ENCODE measurements around the gene CYP2J2. TPM values are rescaled to one million over a fixed set of nuclear protein-coding genes. Genes with fewer than 3 reads are reported as not detected.
"Not testable (repeated sequence)": the region's sequence is repeated elsewhere in the genome, so short reads cannot be mapped to it uniquely, and the experiment has no call there.

The CYP2J2 gene
- polyA plus RNA-seq, 3 donors from 2014 or later = 0.67 TPM; not detected in 2

DNA sequence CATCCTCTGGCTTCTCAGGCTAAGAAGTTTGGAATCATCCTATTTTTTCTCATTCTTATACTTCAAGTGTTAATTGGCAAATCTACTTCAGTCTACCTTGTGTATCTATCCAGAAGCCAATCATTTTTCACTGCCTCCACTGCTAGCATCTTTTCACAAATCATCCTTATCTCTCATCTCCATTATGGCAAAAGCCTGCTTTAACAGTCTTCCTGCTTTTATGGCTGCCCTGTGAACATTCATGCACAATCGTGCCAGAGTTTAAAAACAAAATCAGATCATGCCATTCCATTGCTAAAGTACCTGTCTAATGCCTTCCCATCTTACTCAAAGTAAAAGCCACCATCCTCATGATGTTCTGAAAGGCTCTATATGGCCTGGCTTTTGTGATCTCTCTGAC lies 19.2 kb upstream of the CYP2J2 start:
- Mint-ChIP-seq H3K36me3 (no peaks in the 10 kb centered on the region), H3K4me3 (no peak overlapping the region), H3K27me3 (ENCODE audit: low read depth in 3 of 3) (peaks cover 0 to 3% (median 2%) of the 10 kb centered on the region in 3 donors), H3K9me3 (no peaks in the 10 kb centered on the region), H3K27ac (no peak overlapping the region), H3K4me1 (no peaks in the 10 kb centered on the region)
- no peak for DNase-seq

DNA sequence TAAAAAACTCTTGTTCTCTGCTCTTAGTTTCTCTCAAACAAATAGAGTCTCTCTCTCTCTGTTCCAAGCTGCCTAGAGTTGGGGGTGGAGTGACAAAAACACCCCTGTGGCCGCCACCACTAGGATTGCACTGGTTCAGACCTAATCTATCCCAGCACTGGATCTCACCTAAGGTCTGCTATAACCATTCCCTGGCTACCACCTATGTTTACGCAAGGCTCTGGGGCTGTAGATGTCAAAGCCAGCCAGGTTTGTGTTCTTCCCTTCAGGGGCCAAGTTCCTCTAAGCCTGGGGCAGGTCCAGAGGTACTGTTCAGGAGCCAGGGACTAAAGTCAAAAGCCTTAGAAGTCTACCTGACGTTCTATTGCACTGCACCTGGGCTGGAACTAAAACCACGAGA lies 12.8 kb upstream of the CYP2J2 start:
- Mint-ChIP-seq H3K27ac (no peak overlapping the region), H3K36me3 (no peaks in the 10 kb centered on the region), H3K9me3 (peaks cover 0 to 4% (median 0%) of the 10 kb centered on the region in 6 donors), H3K4me3 (no peak overlapping the region), H3K27me3 (ENCODE audit: low read depth in 3 of 3) (peaks cover 3 to 4% (median 3%) of the 10 kb centered on the region in 3 donors), H3K4me1 (no peaks in the 10 kb centered on the region)
- DNase-seq = no peak

DNA sequence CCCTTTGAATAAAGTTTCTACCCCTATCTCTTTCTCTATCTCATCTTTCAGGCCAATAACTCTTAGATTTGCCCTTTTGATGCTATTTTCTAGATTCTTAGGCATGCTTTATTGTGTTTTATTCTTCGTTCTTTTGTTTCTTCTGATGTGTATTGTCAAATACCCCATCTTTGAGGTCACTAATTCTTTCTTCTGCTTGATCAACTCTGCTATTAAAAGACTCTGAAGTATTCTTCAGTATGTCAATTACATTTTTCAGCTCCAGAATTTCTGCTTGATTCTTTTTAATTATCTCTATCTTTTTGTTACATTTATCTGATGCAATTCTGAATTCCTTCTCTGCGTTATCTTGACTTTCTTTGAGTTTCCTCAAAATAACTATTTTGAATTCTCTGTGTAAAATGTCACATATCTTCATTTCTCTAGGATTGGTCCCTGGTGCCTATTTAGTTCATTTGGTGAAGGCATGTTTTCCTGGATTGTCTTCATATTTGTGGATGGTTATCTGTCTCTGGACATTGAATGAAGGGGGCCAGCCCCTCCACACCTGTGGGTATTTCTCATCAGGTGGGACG lies 11.2 kb upstream of the CYP2J2 start:
- Mint-ChIP-seq H3K27ac (no peak overlapping the region), H3K4me1 (no peaks in the 10 kb centered on the region), H3K9me3 (peaks cover 0 to 4% (median 0%) of the 10 kb centered on the region in 6 donors), H3K36me3 (no peaks in the 10 kb centered on the region), H3K4me3 (no peak overlapping the region), H3K27me3 (ENCODE audit: low read depth in 3 of 3) (peaks cover 3 to 7% (median 4%) of the 10 kb centered on the region in 3 donors)
- no peak for DNase-seq

DNA sequence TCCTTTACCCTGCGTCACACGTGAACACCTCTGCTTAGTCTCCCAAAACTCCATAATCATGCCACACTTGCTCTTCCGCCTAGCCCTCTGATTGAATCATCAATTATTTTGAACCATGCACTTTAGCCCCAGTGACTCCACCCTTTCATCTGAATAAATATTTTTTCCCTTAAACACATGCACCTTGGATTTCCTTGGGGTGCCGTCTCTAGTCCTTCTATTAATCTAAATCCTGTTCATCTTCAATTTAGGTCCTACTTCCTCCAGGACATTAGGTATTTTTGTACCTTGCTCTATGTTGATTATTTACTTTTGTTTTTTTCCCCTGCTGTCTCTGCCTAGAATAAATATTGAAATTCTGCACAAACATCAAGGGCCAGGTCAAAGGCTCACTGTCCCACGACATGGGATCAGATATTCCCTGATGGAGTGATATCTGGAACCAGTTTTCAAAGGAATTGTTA lies 9.8 kb upstream of the CYP2J2 start:
- peaks cover 2 to 7% (median 4%) of the 10 kb centered on the region in 3 donors for H3K27me3 Mint-ChIP-seq (ENCODE audit: low read depth in 3 of 3)

DNA sequence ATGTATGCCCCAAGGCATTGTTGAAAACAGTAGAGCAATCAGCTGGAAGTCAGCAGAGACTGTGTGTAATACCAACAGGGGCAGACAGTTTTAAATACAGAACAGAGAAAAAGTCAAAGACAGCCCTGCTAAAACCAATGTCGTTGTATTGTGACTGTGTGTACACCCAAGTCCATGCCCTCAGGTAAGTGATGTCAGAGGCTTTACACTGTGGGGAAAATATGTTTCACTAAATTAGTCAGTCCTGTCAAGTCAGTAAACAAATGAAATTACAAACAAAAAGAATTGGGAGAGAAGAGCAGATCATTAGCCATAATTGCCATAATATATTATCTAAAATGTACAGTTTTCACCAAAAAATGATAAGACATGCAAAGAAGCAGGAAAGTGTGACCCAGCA lies 2.4 kb upstream of the CYP2J2 start:
- H3K9me3 Mint-ChIP-seq = peaks cover 0 to 17% (median 6%) of the 10 kb centered on the region in 6 donors
- peaks cover 0 to 13% (median 7%) of the 10 kb centered on the region in 3 donors for H3K27me3 Mint-ChIP-seq (ENCODE audit: low read depth in 3 of 3)
- no peak overlapping the region for H3K27ac Mint-ChIP-seq
- H3K4me3 Mint-ChIP-seq = no peak overlapping the region
- no peak for DNase-seq
- peaks cover 0 to 1% (median 0%) of the 10 kb centered on the region in 3 donors for H3K36me3 Mint-ChIP-seq
- peaks cover 10 to 17% of the 10 kb centered on the region in 2 donors for H3K4me1 Mint-ChIP-seq

More for the DNA sequence above, 9.8 kb upstream of the CYP2J2 start:
- H3K36me3 Mint-ChIP-seq = no peaks in the 10 kb centered on the region
- DNase-seq = no peak
- H3K9me3 Mint-ChIP-seq = peaks cover 0 to 4% (median 0%) of the 10 kb centered on the region in 6 donors
- no peaks in the 10 kb centered on the region for H3K4me1 Mint-ChIP-seq
- H3K4me3 Mint-ChIP-seq = no peak overlapping the region
- no peak overlapping the region for H3K27ac Mint-ChIP-seq

DNA sequence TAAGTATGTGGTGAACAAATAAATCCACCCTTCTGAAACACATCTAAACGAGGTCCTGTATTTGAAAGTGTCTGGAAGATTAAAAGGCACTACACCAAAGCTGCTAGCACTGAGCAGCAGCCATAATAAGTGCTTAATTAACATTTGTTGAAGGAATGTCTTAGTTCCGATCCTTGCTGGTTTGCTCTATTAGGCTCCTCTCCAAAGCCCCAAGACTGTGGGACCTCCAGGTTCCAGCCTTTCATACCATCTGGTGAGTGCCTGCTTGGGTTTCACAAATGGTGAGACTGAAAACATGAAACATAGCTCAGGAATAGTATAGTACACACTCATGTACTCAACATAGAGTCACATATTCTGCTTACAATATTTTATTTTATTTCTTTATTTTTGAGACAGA lies 640 bp upstream of the CYP2J2 start:
- Mint-ChIP-seq H3K27me3 (ENCODE audit: low read depth in 3 of 3) (peaks cover 0 to 10% (median 7%) of the 10 kb centered on the region in 3 donors), H3K9me3 (peaks cover 4 to 24% (median 11%) of the 10 kb centered on the region in 6 donors), H3K4me3 (peak overlapping the region; percentile 56 to 86 (median 82)), H3K36me3 (peaks cover 0 to 6% (median 0%) of the 10 kb centered on the region in 3 donors), H3K27ac (no peak overlapping the region), H3K4me1 (peaks cover 10 to 17% of the 10 kb centered on the region in 2 donors)
- no peak for DNase-seq

DNA sequence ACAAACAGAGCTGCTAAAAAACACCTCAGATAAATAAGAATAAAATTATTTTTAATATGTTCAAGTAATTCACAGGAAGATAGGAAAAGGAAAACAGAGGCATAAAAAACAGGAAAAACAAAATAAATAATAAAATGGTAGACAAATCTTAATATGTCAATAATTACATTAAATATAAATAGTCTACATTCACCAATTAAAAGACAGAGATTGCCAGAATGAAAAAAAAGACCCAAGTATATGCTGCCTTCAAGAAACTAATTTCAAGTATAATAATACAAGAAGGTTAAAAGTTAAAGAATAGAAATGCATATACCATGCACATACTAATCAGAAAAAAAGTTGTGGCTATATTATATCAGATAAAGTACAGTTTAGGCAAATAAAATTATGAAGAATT lies 1.9 kb downstream of the CYP2J2 start:
- H3K36me3 Mint-ChIP-seq = peaks cover 0 to 6% (median 0%) of the 10 kb centered on the region in 3 donors
- H3K9me3 Mint-ChIP-seq = peaks cover 4 to 24% (median 11%) of the 10 kb centered on the region in 6 donors
- DNase-seq = no peak
- H3K27ac Mint-ChIP-seq = no peak overlapping the region
- H3K4me3 Mint-ChIP-seq = peak overlapping the region in 2 of 5 donors; percentile 15 to 86
- peaks cover 10 to 17% of the 10 kb centered on the region in 2 donors for H3K4me1 Mint-ChIP-seq
- H3K27me3 Mint-ChIP-seq (ENCODE audit: low read depth in 3 of 3) = peaks cover 3 to 13% (median 7%) of the 10 kb centered on the region in 3 donors

DNA sequence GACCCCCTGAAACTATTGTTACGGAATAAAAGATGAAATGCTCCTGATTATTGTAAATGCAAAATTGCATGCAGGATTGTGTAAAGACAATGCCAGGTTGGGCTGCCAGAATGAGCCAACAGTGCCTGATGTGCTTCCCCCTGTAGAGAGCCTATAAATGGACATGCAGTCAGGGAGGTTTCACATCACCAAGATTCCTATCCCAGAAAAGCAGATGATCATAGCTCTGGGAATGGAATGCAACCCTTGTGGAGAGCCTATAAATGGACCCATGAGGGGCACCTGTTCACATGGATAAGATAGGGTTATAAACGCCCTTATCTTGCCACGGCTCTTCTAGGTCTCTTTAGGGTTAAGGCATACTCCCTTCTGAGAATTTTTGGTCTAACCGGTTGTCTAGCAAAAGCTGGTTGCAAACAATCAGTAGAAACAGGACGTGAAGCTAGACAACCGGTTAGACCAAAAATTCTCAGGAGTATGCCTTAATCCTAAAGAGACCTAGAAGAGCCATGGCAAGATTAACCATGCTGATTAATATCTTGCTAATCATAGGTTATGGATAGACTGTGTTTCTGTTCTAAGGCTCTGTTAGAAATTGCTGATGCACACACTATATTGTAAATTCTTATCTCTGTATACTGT lies 5.2 kb downstream of the CYP2J2 start:
- not testable (repeated sequence) for H3K27ac Mint-ChIP-seq, H3K36me3 Mint-ChIP-seq, H3K4me3 Mint-ChIP-seq, DNase-seq
- Mint-ChIP-seq H3K4me1 (peaks cover 8 to 10% of the 10 kb centered on the region in 2 donors), H3K9me3 (peaks cover 0 to 24% (median 11%) of the 10 kb centered on the region in 6 donors), H3K27me3 (ENCODE audit: low read depth in 3 of 3) (peaks cover 3 to 15% (median 6%) of the 10 kb centered on the region in 3 donors)

DNA sequence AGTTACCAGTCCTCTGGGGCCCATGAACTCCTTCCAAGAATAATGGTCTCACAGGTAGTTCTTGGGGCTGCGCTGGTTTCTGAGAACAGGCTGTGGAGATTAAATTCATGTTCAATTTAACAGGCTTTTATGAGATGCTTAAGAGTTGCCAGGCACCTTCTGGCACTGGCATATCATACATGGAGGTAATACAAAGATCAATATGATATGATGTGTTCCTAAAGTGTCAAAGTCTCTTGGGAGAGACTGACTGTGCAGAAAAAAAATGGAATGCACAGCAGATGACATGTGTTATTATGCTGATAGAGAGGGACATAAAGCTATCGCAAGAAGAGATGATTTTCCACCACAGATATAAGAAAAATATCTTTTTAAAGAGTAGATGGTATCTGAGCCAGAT lies 6.8 kb downstream of the CYP2J2 start:
- peaks cover 0 to 13% (median 6%) of the 10 kb centered on the region in 6 donors for H3K9me3 Mint-ChIP-seq
- H3K4me3 Mint-ChIP-seq = no peak overlapping the region
- peaks cover 3 to 12% (median 10%) of the 10 kb centered on the region in 3 donors for H3K27me3 Mint-ChIP-seq (ENCODE audit: low read depth in 3 of 3)
- peaks cover 0 to 6% (median 0%) of the 10 kb centered on the region in 3 donors for H3K36me3 Mint-ChIP-seq
- no peak overlapping the region for H3K27ac Mint-ChIP-seq
- no peaks in the 10 kb centered on the region for H3K4me1 Mint-ChIP-seq
- DNase-seq = no peak

DNA sequence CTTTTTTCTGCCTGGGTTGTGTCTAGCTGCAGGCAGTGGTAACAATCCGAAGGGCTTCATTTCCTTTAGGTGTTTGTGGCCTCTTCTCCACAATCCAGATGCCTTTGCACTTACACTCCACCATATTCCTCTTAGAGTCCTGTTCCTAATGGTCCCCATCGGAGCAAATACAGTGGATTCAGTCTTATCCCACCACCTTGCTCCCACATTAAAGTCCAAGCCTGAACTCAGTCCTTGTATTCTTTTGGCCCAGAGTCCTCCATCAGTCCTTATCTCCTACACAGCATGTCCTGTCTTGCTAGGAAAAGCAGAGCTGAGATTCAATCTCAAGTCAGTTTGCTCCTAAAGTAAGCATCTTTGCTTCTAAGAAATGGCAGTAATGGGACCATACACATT lies 8.8 kb downstream of the CYP2J2 start:
- DNase-seq = no peak
- Mint-ChIP-seq H3K4me1 (no peaks in the 10 kb centered on the region), H3K27ac (no peak overlapping the region), H3K36me3 (no peaks in the 10 kb centered on the region), H3K27me3 (ENCODE audit: low read depth in 3 of 3) (peaks cover 3 to 12% (median 10%) of the 10 kb centered on the region in 3 donors), H3K4me3 (no peak overlapping the region), H3K9me3 (no peaks in the 10 kb centered on the region)

DNA sequence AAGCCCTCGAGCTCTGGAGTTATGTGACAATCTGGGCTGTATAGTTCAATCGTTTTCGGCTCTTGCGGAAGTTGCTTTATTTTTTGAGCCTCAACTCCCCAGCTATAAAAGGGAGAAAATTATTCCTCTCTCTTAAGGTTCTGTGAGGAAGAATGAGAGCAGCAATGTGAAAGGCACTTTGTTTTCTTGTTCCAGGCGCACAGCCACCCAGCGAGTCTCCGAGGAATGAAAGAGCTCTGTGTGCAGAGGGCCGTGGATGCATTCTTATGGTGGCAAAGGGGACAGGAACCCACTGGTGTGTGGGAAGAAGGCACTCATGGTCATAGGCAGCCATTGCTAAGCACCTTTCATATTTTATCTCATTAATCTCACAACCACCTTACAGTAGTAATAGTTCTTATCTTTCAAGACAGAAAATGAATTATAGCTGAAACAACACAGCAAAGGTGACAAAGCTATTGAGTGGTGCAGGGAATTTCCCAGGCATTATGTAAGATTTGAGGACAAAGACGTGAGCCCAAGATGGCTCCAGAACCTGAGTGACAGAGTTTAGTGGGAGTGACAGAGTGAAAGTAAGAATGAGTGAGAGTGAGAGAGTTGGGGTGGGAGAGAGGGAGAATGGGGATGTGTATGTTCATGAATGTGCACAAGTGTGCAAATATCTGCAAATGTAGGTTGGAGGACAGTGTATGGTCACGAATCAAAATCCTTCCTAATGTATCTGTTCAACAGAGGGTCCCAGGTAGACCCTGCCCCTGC lies 9.4 kb downstream of the CYP2J2 start:
- Mint-ChIP-seq H3K27ac (no peak overlapping the region), H3K4me3 (no peak overlapping the region), H3K9me3 (no peaks in the 10 kb centered on the region), H3K27me3 (ENCODE audit: low read depth in 3 of 3) (peaks cover 3 to 12% (median 12%) of the 10 kb centered on the region in 3 donors), H3K36me3 (no peaks in the 10 kb centered on the region), H3K4me1 (no peaks in the 10 kb centered on the region)
- no peak for DNase-seq

DNA sequence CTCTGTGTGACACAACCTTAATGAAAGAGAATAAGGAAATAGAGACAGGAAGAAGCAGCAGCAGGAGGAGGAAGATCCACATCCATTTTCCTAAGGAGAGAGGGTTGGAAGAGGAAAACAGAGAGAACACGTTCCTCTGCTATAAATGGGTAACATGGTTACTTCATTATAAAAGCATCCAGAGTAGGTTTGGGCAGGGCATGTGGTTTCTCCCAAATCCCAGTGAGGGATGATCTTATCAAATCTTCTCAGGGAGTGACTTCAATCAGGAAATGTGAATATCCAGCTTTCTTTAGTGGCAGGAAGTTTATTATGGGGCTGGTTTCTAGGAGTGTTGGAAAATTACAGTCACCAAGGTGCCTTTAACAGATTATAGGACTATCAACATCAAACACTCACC lies 11.1 kb downstream of the CYP2J2 start:
- H3K4me3 Mint-ChIP-seq = no peak overlapping the region
- H3K27ac Mint-ChIP-seq = no peak overlapping the region
- DNase-seq = no peak
- no peaks in the 10 kb centered on the region for H3K4me1 Mint-ChIP-seq
- H3K9me3 Mint-ChIP-seq = no peaks in the 10 kb centered on the region
- H3K27me3 Mint-ChIP-seq (ENCODE audit: low read depth in 3 of 3) = peaks cover 3 to 12% (median 7%) of the 10 kb centered on the region in 3 donors
- H3K36me3 Mint-ChIP-seq = no peaks in the 10 kb centered on the region

DNA sequence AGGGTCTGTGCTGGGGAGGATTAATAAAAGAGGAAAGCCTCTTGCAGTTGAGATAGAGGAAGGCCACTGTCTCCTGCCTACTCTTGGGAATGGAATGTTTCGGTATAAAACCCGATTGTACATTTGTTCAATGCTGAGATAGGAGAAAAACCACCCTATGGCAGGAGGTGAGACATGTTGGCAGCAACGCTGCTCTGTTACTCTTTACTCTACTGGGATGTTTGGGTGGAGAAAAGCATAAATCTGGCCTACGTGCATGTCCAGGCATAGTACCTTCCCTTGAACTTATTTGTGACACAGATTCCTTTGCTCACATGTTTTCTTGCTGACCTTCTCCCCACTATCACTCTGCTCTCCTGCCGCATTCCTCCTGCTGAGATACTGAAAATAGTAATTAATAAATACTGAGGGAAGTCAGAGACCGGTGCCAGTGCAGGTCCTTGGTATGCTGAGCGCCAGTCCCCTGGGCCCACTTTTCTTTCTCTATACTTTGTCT lies 11.7 kb downstream of the CYP2J2 start:
- H3K4me1 Mint-ChIP-seq, H3K9me3 Mint-ChIP-seq, H3K4me3 Mint-ChIP-seq, DNase-seq, H3K27ac Mint-ChIP-seq, H3K36me3 Mint-ChIP-seq: not testable (repeated sequence)
- H3K27me3 Mint-ChIP-seq (ENCODE audit: low read depth in 3 of 3) = peaks cover 1 to 12% (median 7%) of the 10 kb centered on the region in 3 donors

DNA sequence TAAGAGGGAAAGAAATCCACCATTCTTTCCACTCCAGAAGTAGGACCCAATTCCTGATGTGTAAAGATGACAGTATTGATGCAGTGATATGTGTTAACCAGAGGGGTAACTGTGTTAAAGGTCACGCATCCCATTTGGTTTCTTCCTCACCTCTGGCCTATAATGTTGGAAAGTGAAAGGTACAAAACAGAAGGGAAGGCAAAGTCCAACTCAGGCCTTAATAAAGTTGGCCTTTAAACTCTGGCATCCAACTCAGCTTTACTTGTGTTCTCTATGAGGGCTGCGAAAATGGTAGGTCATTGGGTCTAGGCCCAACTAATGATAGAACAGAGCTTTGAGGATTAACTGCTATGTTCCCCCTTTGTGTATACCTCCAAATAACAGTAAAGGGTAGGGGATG lies 17.9 kb downstream of the CYP2J2 start:
- H3K27ac Mint-ChIP-seq = no peak overlapping the region
- no peaks in the 10 kb centered on the region for H3K36me3 Mint-ChIP-seq
- H3K4me3 Mint-ChIP-seq = no peak overlapping the region
- H3K9me3 Mint-ChIP-seq = no peaks in the 10 kb centered on the region
- H3K27me3 Mint-ChIP-seq (ENCODE audit: low read depth in 3 of 3) = peaks cover 1 to 4% (median 2%) of the 10 kb centered on the region in 3 donors
- no peaks in the 10 kb centered on the region for H3K4me1 Mint-ChIP-seq
- no peak for DNase-seq
